NCI-H748 (cell line): ENCODE results near the gene CBR1.

ENCODE experiments used
- DNase-seq: peaks from one replicate; lab custom pipeline; 2025; ENCODE audit not compliant: unreplicated experiment; lab: John Stamatoyannopoulos, UW

The CBR1 gene

GRCh38 chr21:36113647-36114428, 44.0 kb downstream of the CBR1 start:
- DNase-seq: no peak

GRCh38 chr21:36115138-36115730, 45.4 kb downstream of the CBR1 start:
- DNase-seq: no peak

- no peak for DNase-seq
Measured at GRCh38 chr21:36117286-36117741, 47.5 kb downstream of the CBR1 start.

- no peak for DNase-seq
Measured at GRCh38 chr21:36120304-36120888, 50.6 kb downstream of the CBR1 start.
